ENCODE results near the gene SMIM23. TPM values are rescaled to one million over a fixed set of nuclear protein-coding genes. Genes with fewer than 3 reads are reported as not detected.

Gene SMIM23
- total RNA-seq, 1 experiment from 2014 or later: not detected

- TF ChIP-seq ZNF281 (CRISPR knock-in tag; IDR thresholded peaks at IDR 0.05) (no peak), ZBTB21 (CRISPR knock-in tag; IDR thresholded peaks at IDR 0.05; ENCODE audit: borderline replicate concordance) (no peak), IRF2 (CRISPR knock-in tag; IDR thresholded peaks at IDR 0.05; ENCODE audit: borderline replicate concordance, low read depth) (no peak), PREB (CRISPR knock-in tag; IDR thresholded peaks at IDR 0.05; ENCODE audit: borderline replicate concordance) (no peak)
Observed at GRCh38 chr5:171755354-171755821, 30.2 kb upstream of the SMIM23 start (continued).

- ATAC-seq (no peak), DNase-seq (ENCODE audit: low spot score) (no peak)
- ChIA-PET POLR2A (no interaction called here), CTCF (interaction anchor here (0.6 kb wide), 1 partner anchor 704 kb away, joined by 6 read pairs; no protein-coding TSS in a partner anchor)
- Mint-ChIP-seq H3K27me3 (ENCODE audit: low read depth) (no peaks in the 10 kb centered on the region), H3K36me3 (no peaks in the 10 kb centered on the region), H3K9me3 (no peaks in the 10 kb centered on the region), H3K27ac (no peak overlapping the region), H3K4me1 (no peaks in the 10 kb centered on the region), H3K4me3 (no peak overlapping the region)
- TF ChIP-seq PREB (CRISPR knock-in tag; IDR thresholded peaks at IDR 0.05; ENCODE audit: borderline replicate concordance) (no peak), FOXJ3 (CRISPR knock-in tag; IDR thresholded peaks at IDR 0.05; ENCODE audit: borderline replicate concordance) (no peak), ZNF396 (CRISPR knock-in tag; IDR thresholded peaks at IDR 0.05; ENCODE audit: borderline replicate concordance) (no peak), TP53 (CRISPR knock-in tag; IDR thresholded peaks at IDR 0.05) (no peak), JAZF1 (CRISPR knock-in tag; IDR thresholded peaks at IDR 0.05) (no peak), ZBTB21 (CRISPR knock-in tag; IDR thresholded peaks at IDR 0.05; ENCODE audit: borderline replicate concordance) (no peak), HMGXB4 (CRISPR knock-in tag; IDR thresholded peaks at IDR 0.05) (no peak), ZNF416 (CRISPR knock-in tag; IDR thresholded peaks at IDR 0.05) (no peak), ZNF138 (CRISPR knock-in tag; conservative IDR thresholded peaks at IDR 0.05) (no peak), PRRX2 (CRISPR knock-in tag; IDR thresholded peaks at IDR 0.05) (no peak), ZNF219 (CRISPR knock-in tag; IDR thresholded peaks at IDR 0.05; ENCODE audit: borderline replicate concordance) (no peak), GTF2I (CRISPR knock-in tag; conservative IDR thresholded peaks at IDR 0.05) (no peak)
Observed at GRCh38 chr5:171757853-171758535, 27.6 kb upstream of the SMIM23 start.

- ChIA-PET CTCF (interaction anchor here (0.9 kb wide), 1 partner anchor 13 kb away, joined by 4 read pairs; no protein-coding TSS in a partner anchor), POLR2A (interaction anchor here (0.7 kb wide), 1 partner anchor 12 kb away, joined by 3 read pairs; no protein-coding TSS in a partner anchor)
- H3K9me3 Mint-ChIP-seq: no peaks in the 10 kb centered on the region
- ATAC-seq (no peak), DNase-seq (ENCODE audit: low spot score) (no peak)
- H3K27ac Mint-ChIP-seq: no peak overlapping the region
- no peaks in the 10 kb centered on the region for H3K36me3 Mint-ChIP-seq
- H3K4me3 Mint-ChIP-seq: no peak overlapping the region
- H3K4me1 Mint-ChIP-seq: no peaks in the 10 kb centered on the region
- H3K27me3 Mint-ChIP-seq (ENCODE audit: low read depth): no peaks in the 10 kb centered on the region
- no peak for TF ChIP-seq ZNF396 (CRISPR knock-in tag; IDR thresholded peaks at IDR 0.05; ENCODE audit: borderline replicate concordance)
- TF ChIP-seq AFF4 (CRISPR knock-in tag; IDR thresholded peaks at IDR 0.05; ENCODE audit: borderline replicate concordance): no peak
- TF ChIP-seq TCF7 (CRISPR knock-in tag; IDR thresholded peaks at IDR 0.05; ENCODE audit: low read depth): no peak
- TF ChIP-seq TEAD1 (CRISPR knock-in tag; IDR thresholded peaks at IDR 0.05): no peak
- TF ChIP-seq JAZF1 (CRISPR knock-in tag; IDR thresholded peaks at IDR 0.05): no peak
- no peak for TF ChIP-seq FOXP1 (CRISPR knock-in tag; IDR thresholded peaks at IDR 0.05; ENCODE audit: borderline replicate concordance)
- TF ChIP-seq EMX1 (CRISPR knock-in tag; IDR thresholded peaks at IDR 0.05): no peak
- no peak for TF ChIP-seq ZSCAN18 (CRISPR knock-in tag; IDR thresholded peaks at IDR 0.05)
Observed at GRCh38 chr5:171759777-171760176, 25.8 kb upstream of the SMIM23 start.
